Measurements from ENCODE around the gene FAM186B. TPM values are rescaled to one million over a fixed set of nuclear protein-coding genes. Genes with fewer than 3 reads are reported as not detected.

The FAM186B gene
- total RNA-seq, 1 donor from 2014 or later, result 0.75 TPM

DNA sequence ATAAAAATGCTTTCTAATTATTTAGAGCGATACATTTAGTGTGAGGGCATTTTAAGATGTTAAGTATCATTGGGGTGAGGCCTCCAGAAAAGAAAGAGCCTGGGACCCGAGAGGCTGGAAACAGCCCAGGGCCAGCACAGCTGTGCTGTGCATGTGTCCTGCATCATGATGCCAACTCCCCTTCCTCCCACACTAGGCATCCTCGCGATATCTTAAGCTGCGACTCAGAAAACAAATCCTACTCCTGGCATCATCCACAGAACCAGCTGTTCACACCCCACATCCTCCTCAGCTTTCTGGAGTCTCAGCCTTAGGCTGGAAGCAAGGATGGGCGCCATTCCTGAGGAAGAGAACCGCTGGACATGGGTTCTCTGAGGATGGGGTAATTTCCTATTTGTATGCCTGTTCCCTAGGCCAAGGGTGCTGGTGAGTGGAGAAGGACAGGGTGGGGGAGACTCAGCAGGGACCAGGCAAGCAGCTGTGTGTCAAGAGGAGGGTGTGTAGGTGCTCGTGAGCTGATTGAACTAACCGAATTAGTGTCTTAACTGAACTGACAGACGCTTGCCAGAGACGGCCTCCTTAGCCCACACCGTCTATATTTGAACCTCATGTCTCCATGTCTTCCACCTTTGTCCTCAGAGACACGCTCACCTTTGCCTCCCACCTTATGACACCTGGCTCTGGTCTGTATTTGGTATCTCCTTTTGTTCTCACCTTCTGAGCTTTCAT, 21.9 kb downstream of the FAM186B start:
- Histone ChIP-seq H3K36me3 (no peaks in the 10 kb centered on the region), H3K9me3 (no peaks in the 10 kb centered on the region), H3K27me3 (no peaks in the 10 kb centered on the region), H3K27ac (no peak overlapping the region), H3K4me1 (peaks cover 14% of the 10 kb centered on the region), H3K4me3 (no peak overlapping the region)
- ATAC-seq (no peak), DNase-seq (no peak)
- intact Hi-C loops (cut with DNase I), result no loop called here
- TF ChIP-seq, protein P1, sequence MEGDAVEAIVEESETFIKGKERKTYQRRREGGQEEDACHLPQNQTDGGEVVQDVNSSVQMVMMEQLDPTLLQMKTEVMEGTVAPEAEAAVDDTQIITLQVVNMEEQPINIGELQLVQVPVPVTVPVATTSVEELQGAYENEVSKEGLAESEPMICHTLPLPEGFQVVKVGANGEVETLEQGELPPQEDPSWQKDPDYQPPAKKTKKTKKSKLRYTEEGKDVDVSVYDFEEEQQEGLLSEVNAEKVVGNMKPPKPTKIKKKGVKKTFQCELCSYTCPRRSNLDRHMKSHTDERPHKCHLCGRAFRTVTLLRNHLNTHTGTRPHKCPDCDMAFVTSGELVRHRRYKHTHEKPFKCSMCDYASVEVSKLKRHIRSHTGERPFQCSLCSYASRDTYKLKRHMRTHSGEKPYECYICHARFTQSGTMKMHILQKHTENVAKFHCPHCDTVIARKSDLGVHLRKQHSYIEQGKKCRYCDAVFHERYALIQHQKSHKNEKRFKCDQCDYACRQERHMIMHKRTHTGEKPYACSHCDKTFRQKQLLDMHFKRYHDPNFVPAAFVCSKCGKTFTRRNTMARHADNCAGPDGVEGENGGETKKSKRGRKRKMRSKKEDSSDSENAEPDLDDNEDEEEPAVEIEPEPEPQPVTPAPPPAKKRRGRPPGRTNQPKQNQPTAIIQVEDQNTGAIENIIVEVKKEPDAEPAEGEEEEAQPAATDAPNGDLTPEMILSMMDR (IDR thresholded peaks at IDR 0.05), result no peak

- ATAC-seq, result no peak
- intact Hi-C loops (cut with DNase I), result no loop called here
- H3K27me3 ChIP-seq, result no peaks in the 10 kb centered on the region
- no peak overlapping the region for H3K4me3 ChIP-seq
- H3K9me3 ChIP-seq, result no peaks in the 10 kb centered on the region
- H3K27ac ChIP-seq, result no peak overlapping the region
- no peak for DNase-seq
- TF ChIP-seq, protein P1 (IDR thresholded peaks at IDR 0.05), result no peak
- H3K4me1 ChIP-seq, result peaks cover 14% of the 10 kb centered on the region
- no peaks in the 10 kb centered on the region for H3K36me3 ChIP-seq
Measured at GRCh38 chr12:49582850-49583249, 22.6 kb downstream of the FAM186B start.

DNA sequence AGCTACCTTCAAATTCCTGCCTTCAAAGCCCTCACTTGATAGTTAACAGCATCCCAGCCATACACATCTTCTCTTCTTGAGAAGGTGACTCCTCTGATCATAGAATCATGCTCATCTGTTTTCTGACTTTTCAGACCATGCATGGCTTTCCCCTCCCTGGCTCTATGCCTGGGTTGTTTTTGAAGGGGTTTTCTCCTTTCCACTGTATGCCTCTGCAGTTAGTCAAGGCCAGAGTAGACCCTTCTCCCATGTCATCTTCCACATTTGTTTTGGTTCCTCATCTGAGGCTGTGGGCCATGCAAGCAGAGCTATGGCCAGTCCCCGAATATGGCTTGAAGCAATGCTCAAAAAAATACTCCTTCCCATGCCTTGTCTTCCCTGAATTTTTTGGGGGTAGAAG, 23.2 kb downstream of the FAM186B start:
- Histone ChIP-seq H3K36me3 (no peaks in the 10 kb centered on the region), H3K27ac (no peak overlapping the region), H3K4me3 (no peak overlapping the region), H3K27me3 (no peaks in the 10 kb centered on the region), H3K4me1 (peaks cover 14% of the 10 kb centered on the region), H3K9me3 (no peaks in the 10 kb centered on the region)
- DNase-seq, result no peak
- no peak for ATAC-seq
- intact Hi-C loops (cut with DNase I), result no loop called here
- TF ChIP-seq, protein P1 (IDR thresholded peaks at IDR 0.05), result no peak

- no peaks in the 10 kb centered on the region for H3K36me3 ChIP-seq
- H3K4me1 ChIP-seq, result peaks cover 14% of the 10 kb centered on the region
- H3K27ac ChIP-seq, result no peak overlapping the region
- TF ChIP-seq, protein P1 (IDR thresholded peaks at IDR 0.05), result peak; percentile 86
- no peak for DNase-seq
- intact Hi-C loops (cut with DNase I), result no loop called here
- ATAC-seq, result peak; percentile 91
- no peaks in the 10 kb centered on the region for H3K9me3 ChIP-seq
- H3K4me3 ChIP-seq, result no peak overlapping the region
- no peaks in the 10 kb centered on the region for H3K27me3 ChIP-seq
Measured at GRCh38 chr12:49580572-49581535, 24.6 kb downstream of the FAM186B start.

DNA sequence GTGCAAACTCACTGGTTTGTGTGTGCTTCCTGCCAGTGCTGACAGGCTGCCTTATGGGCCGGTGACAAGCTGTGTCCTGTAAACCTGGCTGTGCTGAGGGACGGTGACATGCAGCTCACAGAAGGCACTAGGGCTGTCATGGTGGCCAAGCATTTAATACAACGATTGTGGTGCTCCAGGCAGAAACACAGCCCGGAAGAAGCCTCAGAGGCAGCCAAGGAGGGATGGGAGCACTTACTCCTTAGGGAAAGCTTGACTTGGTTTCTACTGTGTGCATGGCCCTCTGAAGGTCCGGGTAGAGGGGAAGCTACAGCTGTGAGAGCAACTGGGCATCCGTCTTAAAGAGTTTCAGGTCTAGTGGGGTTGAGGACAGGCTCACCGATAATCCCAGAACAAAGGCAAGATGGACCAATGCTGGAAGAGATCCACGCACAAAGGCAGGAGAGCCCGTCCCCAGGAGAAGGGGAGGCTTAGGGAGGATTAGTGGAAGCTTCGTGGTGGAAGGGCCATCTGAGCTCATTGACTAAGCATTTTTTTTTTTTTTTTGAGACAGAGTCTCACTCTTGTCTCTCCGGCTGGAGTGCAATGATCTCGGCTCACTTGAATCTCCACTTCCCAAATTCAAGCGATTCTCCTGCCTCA, 26.8 kb downstream of the FAM186B start:
- no peaks in the 10 kb centered on the region for H3K9me3 ChIP-seq
- intact Hi-C loops (cut with DNase I), result no loop called here
- no peaks in the 10 kb centered on the region for H3K27me3 ChIP-seq
- no peak overlapping the region for H3K4me3 ChIP-seq
- TF ChIP-seq, protein P1 (IDR thresholded peaks at IDR 0.05), result no peak
- no peak overlapping the region for H3K27ac ChIP-seq
- DNase-seq, result no peak
- no peak for ATAC-seq
- peaks cover 9% of the 10 kb centered on the region for H3K36me3 ChIP-seq
- H3K4me1 ChIP-seq, result peaks cover 14% of the 10 kb centered on the region
